Glomerular endothelial cell (primary cell): Measurements from ENCODE around the gene SLCO3A1. TPM values are rescaled to one million over a fixed set of nuclear protein-coding genes. Genes with fewer than 3 reads are reported as not detected.

Source experiments
- DNase-seq: peaks from one replicate; pipeline ENCODE4 v3.0.0-alpha.2; 2011; ENCODE audit warnings: low read depth, low spot score; ENCODE audit errors: extremely low read depth
- total RNA-seq: library from RNA; depleted of rRNA; stranded (reverse); fragments of >200 nt; gene quantifications from 2 replicates; pipeline ENCODE4 v1.2.3, GENCODE V29; 2015

Gene SLCO3A1
- total RNA-seq, 1 donor from 2014 or later = 7.0 TPM

DNA sequence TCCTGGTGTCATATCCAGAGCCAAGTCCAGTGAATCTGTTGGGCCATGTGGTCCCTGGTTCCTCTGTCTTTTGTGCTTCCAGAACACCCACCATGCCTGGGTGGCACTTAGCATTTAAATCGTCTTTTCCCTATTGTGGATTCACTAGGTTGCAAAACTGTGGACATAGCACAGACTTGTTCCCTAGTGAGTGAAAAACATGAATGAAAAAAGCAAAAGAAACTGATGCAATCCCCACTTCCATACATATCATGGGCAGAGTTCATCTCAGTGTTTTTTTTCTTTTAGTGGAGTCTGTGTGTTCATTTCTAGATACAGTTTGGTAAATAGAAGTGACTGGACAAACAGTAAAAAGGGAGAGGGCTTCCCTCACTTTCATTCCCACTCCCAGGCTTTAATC is 170.5 kb downstream of the SLCO3A1 start:
- DNase-seq = no peak

DNA sequence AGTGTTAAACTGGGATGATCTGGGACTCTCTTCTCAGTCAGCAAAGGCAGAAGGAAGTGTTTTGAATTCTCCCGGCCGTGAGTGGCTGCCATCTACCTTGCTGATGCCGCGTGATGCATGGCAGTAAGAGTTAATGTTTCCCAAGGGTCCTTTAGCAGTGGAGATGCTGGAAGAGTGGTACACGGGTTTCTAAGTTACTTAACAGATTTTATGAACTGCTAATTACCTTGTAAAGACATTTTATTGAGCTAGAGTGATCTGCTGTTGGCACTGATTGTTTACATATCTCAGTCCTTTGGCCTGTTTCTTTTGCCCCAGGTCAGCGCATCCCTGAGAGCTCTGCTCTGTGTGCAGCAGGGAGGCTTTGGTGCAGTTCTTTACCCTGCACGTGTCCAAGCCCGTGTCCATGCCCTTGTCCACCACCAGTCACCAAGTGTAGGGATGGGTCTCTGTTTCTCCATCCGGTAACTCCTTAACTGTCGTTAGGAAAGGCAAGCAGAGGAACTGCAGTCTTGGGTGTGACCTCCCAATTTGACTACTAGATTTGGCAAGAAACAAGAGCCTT is 172.3 kb downstream of the SLCO3A1 start:
- no peak for DNase-seq

DNA sequence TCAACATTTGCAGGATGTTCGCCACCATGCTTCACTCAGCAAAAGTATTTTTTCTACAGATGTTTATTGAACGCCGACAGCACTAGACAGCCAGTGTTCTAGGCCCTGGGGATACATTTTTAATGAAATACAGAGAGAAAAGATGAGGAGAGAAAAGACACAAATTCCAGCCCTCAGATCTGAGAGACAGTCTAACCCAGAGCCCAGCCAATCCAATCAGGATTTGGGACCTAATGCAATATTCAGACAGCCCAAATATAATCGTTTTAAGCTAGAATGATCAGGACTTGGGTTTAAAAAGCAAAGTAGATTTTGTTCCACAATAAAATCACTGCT is 174.8 kb downstream of the SLCO3A1 start:
- DNase-seq = no peak

DNA sequence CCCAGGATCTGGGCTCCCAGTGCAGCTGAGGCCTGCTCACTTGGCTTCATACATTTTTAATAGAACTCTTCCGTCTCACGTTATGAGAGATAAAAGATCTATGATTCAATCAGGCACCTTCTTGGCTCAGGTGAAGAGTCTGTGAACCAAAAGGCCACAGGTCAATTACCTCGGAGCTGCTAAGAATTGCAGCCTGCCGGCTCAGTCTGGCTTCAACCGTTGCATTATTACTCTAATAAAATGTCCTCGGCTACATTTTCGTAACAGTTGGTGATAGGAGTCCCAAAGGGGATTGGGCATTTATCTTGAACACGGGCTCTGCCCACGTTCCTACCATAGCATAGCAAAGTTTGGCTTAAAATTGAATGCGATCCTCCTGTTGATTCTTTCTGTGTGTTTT is 176.3 kb downstream of the SLCO3A1 start:
- DNase-seq = no peak

DNA sequence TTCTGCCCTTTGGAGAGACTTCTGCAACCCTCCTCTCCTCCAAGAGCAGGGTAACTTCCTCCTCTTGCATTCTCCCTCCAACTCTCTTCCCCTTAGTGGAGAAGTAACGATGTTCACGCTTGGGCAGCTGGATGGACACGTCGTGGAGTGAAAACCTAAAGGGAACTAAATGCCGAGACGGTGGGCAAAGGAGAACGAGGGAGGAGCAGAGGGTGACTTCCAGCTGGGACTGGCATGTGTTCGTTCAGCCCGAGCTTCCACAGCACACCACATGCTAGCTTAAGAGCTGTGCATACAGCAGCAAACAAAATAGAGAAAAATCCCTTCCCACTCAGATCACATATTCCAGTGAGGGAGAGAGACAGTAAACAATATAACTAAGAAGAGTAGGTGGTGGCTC is 179.8 kb downstream of the SLCO3A1 start:
- no peak for DNase-seq

DNA sequence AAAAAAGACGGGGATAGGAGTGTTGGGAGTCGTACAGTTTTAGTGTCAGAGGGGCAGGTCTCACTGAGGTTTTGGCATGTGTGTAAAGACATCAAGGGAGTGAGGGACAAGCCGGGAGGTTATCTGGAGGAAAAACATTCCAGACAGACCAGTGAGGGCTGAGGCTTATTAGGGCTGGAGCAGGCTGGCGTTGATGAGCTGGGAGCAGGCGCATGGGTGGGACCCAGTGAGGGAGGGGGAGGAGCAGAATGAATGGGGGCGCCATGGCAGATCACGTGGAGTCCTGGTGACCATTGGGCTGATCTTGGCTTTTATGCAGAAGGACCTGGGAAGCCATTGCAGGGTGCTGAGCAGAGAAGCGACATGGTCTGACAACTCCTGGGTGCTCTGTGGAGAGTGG is 180.2 kb downstream of the SLCO3A1 start:
- DNase-seq = no peak

DNA sequence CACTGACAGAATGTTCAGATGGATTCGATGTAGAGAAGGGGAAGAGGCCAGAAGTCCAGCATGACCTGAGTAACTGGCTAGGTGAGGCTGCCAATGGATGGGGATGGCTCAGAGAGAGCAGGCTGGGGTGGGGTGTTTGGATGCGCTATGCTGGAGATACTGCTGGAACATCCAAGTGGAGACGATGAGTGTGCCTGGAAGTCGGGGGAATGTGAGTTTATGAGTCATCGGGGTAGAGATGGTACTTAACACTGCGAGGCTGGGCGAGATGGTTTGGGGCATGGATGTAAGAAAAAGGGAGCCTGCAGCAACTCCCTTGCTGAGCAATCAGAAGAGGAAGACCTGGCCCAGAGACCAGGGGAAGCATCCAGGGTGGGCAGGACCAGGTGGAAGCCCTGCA is 180.7 kb downstream of the SLCO3A1 start:
- DNase-seq = no peak

DNA sequence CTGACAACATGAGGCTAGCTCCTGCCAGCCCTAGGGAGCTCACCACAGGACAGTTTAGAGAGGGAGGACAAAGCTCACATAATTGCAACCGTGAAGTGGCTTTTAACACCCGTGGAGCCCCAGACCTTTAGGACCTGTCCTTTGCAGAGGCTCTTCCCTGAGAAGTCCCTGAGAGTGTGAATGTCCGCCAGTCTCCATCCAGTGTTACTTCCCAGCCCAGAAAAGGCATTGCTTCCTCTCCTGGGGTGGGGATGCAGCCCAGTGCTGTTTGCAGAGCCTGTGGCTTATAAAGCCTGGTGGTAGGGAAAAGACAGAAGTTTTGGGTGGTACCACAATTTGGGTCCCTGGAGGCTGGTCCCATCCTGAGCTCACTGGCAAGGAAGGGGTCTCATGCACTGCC is 182.0 kb downstream of the SLCO3A1 start:
- DNase-seq = no peak

DNA sequence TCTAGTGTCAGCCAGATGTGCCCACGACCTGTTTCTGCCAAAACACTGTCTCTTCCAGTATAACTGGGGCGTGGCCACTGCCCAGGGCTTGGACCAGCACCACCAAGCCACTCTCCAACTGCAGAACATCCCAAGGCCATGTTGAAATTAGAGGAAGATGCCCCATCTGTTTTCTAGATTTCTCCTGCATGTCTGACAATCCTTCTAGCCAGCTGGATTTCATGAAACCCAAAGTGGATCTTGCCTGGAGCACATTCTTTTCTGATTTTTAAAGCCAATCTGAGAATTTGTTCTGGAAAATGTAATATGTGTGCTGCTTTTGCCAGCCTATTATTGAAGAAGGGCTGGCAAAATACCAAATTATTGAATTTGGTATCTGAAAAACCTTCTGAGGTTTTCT is 182.5 kb downstream of the SLCO3A1 start:
- DNase-seq = no peak

DNA sequence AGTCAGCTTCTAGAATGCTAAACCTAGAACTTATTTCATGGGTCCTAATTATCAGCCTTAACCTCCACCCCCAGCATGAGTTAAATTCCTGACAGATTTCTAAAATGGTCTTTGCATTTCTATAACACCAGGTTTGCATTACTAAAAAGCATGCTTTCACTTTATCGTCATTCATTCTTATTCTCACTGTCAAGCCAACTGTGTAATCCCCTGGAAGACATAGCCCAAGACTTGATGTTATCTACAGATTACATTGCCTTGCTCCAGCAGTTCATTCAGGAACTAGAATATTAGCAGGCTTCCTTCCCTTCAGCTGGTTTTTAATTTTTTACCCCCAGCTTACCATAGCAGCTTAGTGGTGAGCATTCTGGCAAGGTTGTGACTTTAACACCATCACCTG is 184.0 kb downstream of the SLCO3A1 start:
- DNase-seq = no peak

DNA sequence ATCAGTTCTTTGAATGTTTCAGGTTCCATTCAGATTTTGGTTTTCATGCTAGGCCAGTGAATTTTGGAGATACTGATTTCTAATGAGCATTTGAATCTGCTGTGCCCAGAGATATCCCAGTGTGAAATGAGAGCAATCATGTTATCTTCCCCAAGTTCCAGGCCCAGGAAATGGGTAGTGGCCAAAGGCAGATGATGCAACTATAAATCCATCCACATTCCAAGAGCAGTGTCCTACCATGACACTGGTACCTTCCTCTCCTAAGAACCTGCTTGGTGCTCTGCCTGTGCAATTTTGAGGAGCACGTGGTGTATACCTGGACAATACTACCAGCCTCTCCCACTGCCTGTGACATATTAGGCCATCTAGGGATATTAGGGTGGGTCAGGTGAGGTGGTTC is 186.8 kb downstream of the SLCO3A1 start:
- no peak for DNase-seq

DNA sequence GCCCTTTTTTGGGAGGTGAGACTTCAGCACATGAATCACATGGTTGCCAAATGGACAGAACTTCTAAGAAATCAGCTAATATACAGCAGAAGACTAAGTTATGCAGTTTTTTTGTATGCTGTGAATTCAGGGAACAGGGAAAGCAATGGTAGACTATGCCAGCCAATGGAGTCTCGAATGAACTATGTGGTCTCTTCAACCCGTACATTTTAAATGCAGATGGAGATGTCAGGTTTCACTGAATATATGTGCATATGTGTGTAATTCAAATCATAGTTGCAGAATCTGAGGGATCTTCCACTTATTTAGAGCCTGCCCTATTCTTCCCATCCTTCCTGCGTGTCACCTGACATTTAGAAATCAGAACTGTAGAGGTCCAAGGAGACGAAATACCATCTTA is 187.9 kb downstream of the SLCO3A1 start:
- no peak for DNase-seq

DNA sequence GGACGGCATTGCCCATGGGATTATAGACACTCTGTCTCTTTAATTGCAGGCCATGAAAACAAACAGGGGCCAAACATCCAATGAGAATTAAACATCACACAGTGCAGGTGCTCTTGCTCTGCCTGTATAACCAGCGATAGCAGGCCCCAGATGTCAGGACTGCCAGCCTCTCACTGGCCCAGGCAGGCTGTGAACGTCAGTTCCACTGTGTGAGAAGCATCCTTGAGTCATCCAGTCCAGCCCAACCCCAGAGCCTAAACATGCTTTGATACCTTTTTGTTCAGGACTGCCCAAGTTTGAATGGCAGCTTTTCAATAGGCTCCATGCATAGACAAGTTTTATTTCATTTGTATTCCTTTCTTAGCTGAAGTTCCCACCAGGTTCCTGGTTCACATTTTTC is 189.8 kb downstream of the SLCO3A1 start:
- no peak for DNase-seq

DNA sequence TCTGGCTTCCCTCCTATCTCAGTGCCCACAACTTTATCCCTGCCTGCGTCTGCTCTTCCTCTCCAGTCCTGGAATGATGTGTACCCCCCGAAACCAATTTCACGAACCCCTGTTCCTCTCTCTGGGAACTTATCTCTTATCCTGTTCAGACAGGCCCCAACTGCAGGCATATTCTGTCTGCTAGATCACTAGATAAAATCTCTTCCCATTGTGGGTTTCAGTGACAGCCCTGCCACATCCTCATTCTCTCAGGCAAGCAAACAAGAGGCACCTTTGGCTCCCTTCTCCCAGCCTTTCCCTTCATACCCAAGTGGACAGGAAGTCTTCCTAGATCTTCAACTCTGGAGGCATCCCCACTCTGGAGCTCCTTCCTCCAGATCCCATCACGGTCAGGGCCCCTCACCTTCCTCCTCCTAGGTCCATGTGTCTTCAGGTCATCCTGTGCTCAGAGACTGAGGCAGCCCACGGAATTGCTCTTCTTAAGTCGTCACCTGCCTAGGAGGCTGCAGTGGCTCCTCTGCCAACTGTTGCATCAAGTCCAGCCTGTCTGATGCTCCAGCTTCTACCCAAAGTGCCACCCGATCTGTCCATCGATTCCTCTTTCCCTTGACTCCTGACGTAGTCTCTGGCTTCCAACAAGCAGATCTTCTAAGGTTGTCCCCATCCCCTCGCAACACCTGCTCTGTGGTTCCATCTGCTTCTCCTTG is 190.8 kb downstream of the SLCO3A1 start:
- DNase-seq = no peak

DNA sequence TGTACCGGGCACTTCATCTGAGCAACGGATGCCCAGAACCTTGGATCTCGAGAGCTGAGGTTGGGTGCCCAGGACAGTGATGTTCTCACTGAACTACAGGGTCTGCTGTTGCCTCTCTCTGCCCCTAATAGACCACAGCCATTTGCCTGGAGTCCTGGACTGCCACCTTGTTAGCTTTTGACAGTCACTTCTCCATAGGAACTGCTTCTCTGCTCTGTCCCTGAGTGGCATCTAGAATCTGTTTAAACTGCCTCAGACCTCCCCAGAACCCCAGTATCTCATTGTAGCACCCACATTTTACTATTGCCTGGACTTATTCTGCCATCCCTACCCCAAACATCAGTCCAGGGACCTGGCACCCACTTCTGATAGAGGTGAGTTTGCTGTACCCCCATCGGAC is 194.4 kb downstream of the SLCO3A1 start:
- no peak for DNase-seq

DNA sequence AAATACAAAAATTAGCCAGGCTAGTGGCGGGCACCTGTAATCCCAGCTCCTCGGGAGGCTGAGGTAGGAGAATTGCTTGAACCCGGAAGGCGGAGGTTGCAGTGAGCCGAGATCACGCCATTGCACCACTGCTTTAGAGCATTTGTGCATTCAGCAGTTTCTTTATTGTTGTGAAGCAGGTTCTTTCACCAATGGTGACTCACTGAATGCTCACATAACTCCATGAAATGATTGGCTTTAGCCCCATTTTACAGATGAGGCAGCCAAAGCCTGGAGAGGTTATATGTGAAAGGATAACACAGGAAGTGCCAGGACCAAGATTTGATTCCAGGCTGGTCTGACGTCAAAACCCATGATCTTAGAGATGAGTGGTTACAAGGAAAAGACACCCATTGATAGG is 195.2 kb downstream of the SLCO3A1 start:
- DNase-seq = no peak

DNA sequence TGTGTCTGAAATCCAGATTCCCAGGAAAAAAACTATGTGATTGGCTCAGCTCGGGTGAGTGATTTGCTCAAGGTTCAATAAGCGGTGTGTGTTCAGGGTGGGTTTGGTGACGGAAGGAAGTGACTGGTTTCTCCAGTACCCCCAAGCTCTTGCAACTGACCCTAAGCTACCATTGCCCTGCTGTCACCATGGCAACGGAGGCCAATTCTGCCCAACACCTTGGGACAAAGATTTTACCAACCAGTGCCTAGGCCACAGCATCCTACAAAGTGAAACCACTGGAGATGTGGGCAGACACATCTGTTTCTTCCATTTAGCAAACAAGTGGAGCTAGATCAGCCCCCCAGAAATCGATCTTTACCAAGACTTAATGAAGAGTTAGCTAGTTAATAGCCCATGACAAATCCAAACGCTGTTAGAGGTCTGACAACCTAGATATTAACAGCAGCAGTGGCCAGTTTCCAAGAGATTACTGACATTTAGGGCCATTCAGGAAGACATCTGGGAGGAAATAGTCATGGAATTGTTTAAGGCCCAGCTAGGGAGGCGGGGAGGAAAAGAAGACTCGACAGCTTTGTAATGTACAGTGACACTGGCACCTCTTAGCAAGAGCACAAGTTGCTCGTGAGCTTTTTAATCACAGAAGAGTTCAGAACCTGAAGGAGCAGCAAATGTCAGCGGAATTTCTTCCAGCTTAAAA is 195.9 kb downstream of the SLCO3A1 start:
- no peak for DNase-seq

DNA sequence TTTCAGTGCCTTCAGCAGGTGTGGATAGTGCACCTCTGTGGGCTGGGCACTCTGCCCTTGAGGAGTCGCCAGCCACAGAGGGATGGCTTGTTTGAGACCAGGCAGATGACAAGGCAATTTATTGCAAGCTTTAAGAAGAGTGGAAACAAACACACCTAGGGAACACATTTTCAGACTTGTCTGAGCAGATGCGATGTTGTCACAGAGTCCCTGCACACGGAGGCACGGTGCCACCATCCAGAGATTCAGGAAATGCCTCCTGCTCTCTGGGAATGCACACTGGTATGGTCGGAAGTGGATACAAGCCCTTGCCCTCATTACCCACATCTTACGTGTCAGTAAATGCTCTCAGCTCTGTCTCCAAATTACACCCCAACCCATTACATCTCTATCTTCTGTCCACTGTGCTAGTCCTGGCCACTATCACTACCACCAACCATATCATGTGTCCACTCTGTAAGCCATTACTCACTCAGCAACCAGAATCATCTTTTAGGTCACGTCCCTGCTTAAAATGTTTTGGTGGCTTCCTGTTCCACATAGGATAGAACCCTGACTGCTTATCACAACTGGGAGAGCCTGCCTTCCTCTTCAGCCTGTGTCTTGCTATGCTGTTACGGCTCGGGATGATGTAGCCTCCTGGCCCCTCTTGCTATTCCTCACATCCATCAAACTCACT is 196.9 kb downstream of the SLCO3A1 start:
- no peak for DNase-seq

DNA sequence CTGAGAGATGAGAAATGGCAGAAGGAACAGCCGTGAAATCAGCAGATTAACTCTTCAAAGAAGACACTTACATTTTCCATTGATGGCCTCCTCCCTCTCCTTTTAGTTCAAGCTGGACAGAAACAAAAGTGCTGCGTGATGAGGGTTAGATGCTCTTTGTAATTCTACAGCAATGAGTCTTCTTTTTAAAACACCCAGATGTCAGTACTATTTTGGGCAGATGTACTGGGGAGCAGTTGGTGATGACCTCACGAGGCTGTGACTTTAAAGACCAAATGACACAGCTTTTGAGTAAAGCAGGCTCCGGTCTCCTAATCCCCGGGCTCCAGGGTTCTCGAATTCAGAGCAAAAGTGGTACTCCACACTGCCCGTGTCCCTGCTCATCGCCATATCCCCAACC is 198.2 kb downstream of the SLCO3A1 start:
- DNase-seq = no peak

DNA sequence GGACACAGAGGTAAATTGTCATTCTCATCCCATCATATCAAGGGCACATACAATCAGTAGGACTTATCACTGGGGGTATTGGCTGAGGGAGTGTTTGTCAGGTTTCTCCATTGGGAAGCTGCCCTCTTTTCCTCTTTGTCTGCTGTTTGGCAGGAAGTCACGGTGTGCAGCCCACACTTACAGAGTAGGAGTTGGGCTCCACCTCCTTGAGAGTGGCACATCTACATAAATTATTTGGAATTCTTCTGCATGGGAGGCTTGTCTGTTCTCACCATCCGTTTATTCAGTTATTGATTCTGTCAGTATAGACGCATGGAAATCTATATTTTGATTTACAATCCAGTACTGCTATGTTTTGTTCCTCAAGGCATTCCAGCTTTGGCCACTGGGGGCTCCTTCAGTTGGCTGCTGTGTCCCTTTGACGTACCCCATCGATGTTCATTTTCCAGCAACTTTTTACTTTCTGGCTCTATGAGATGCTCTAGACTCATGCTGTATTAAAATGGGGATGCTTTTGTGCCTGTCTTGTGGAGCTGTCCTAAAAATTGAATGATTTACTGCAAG is 200.3 kb downstream of the SLCO3A1 start:
- DNase-seq = no peak

DNA sequence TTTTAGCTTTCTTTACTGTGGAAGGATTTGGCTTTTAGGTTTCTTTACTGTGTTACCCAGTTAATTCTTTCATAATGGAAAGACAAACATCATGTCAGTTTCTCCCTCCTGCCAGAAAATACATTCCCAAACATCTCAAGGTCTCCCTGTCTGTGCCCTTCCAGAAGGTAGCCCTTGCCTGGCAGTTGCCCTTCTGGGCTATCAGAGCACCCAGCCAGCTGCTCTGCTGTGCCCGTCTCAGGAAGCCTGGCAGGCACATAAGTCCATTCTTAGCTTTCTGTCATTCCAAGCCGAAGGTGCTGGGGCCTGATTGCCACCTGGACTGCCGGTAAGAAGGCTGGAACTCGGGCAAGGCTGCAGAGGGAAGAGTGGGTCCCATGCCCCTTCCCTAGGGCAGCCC is 203.4 kb downstream of the SLCO3A1 start:
- DNase-seq = no peak
